Neuronal stem cell (in vitro differentiated cells): ENCODE data around the gene RHOU.

ENCODE experiments used
- DNase-seq: peaks from one replicate; pipeline ENCODE4 v3.0.0-alpha.2; 2013; ENCODE audit warnings: low spot score
- H2AFZ ChIP-seq: one replicate; pipeline ENCODE4 v1.6.1; 2013; ENCODE audit warnings: mild to moderate bottlenecking, low read length, inconsistent platforms
- H2AK5ac ChIP-seq: 2 replicates; pipeline ENCODE4 v1.6.1; 2013; ENCODE audit warnings: low read depth, mild to moderate bottlenecking, inconsistent platforms, low read length, moderate library complexity, mixed read lengths
- H2BK120ac ChIP-seq: 2 replicates; pipeline ENCODE4 v1.6.1; 2013; ENCODE audit warnings: low read depth, mild to moderate bottlenecking, inconsistent platforms, low read length, moderate library complexity, mixed read lengths
- H2BK12ac ChIP-seq: one replicate; pipeline ENCODE4 v1.6.1; 2013; ENCODE audit warnings: low read length, inconsistent platforms
- H2BK15ac ChIP-seq: 2 replicates; pipeline ENCODE4 v1.6.1; 2013; ENCODE audit warnings: mild to moderate bottlenecking, low read length, inconsistent platforms, mixed read lengths
- H2BK5ac ChIP-seq: one replicate; pipeline ENCODE4 v1.6.1; 2013; ENCODE audit warnings: inconsistent platforms, mild to moderate bottlenecking, low read length, moderate library complexity
- H3K14ac ChIP-seq: one replicate; pipeline ENCODE4 v1.6.1; 2013; ENCODE audit warnings: low read length, inconsistent platforms
- H3K18ac ChIP-seq: 2 replicates; pipeline ENCODE4 v1.6.1; 2013; ENCODE audit warnings: low read length, inconsistent platforms
- H3K23ac ChIP-seq: 2 replicates; pipeline ENCODE4 v1.6.1; 2013; ENCODE audit warnings: low read depth, mild to moderate bottlenecking, mixed read lengths, low read length, inconsistent platforms; ENCODE audit not compliant: poor library complexity
- H3K27ac ChIP-seq: replicated peaks from 3 replicates; pipeline ENCODE4 v1.5.1; 2013; ENCODE audit warnings: low read length, inconsistent platforms
- H3K27me3 ChIP-seq, 3 experiments: 2 replicates each; pipeline ENCODE4 v1.6.1; 2013; ENCODE audit warnings: low read length in 3 of 3, mild to moderate bottlenecking in 2 of 3, inconsistent platforms in 1 of 3, low read depth in 1 of 3, mixed read lengths in 1 of 3, moderate library complexity in 1 of 3; ENCODE audit not compliant: control insufficient read depth in 3 of 3, insufficient read depth in 3 of 3
- H3K36me3 ChIP-seq, 2 donors: replicated peaks in 1 of 2; 2 replicates each; pipeline ENCODE4 v1.6.1; 2013; ENCODE audit warnings: low read length in 2 of 2; ENCODE audit not compliant: control insufficient read depth in 2 of 2, insufficient read depth in 2 of 2
- H3K4ac ChIP-seq: 2 replicates; pipeline ENCODE4 v1.6.1; 2013; ENCODE audit warnings: inconsistent platforms, mild to moderate bottlenecking, low read length, moderate library complexity
- H3K4me1 ChIP-seq, 2 donors: 1 replicate in 1 of 2; 2 replicates in 1 of 2; pipeline ENCODE4 v1.6.1; 2013; ENCODE audit warnings: low read length in 2 of 2, low read depth in 1 of 2; ENCODE audit not compliant: control insufficient read depth in 2 of 2, insufficient read depth in 1 of 2
- H3K4me2 ChIP-seq: one replicate; pipeline ENCODE4 v1.6.1; 2013; ENCODE audit warnings: mild to moderate bottlenecking, low read length, inconsistent platforms; ENCODE audit not compliant: insufficient read depth, poor library complexity, severe bottlenecking
- H3K4me3 ChIP-seq, 2 donors: 2 replicates each; pipeline ENCODE4 v1.5.1; 2013; ENCODE audit warnings: low read length in 2 of 2, mild to moderate bottlenecking in 2 of 2, inconsistent platforms in 1 of 2, moderate library complexity in 1 of 2
- H3K79me1 ChIP-seq: one replicate; pipeline ENCODE4 v1.6.1; 2013; ENCODE audit warnings: low read depth, mild to moderate bottlenecking, inconsistent platforms, low read length, moderate library complexity
- H3K9ac ChIP-seq: one replicate; pipeline ENCODE4 v1.6.1; 2013; ENCODE audit warnings: mild to moderate bottlenecking, low read depth, low read length, inconsistent platforms; ENCODE audit not compliant: poor library complexity
- H3K9me3 ChIP-seq, 2 donors: replicated peaks in 1 of 2; 2 replicates each; pipeline versions ENCODE3 to v1.6.1; 2013; ENCODE audit warnings: low read length in 2 of 2, mild to moderate bottlenecking in 2 of 2, inconsistent platforms in 1 of 2, low read depth in 1 of 2, mixed read lengths in 1 of 2, moderate library complexity in 1 of 2; ENCODE audit not compliant: control insufficient read depth in 2 of 2, insufficient read depth in 1 of 2
- H4K8ac ChIP-seq: one replicate; pipeline ENCODE4 v1.6.1; 2013; ENCODE audit warnings: low read depth, mild to moderate bottlenecking, inconsistent platforms, low read length, moderate library complexity
- H4K91ac ChIP-seq: one replicate; pipeline ENCODE4 v1.6.1; 2013; ENCODE audit warnings: low read length, low read depth, mild to moderate bottlenecking, inconsistent platforms; ENCODE audit not compliant: poor library complexity
- WGBS, 2 donors: extraction: QIAGEN DNeasy Blood & Tissue Kit; methylation state at CpG; one replicate each; pipeline ENCODE4 v1.1.7; 2013; ENCODE audit warnings: missing lambda C conversion rate in 2 of 2, mixed read lengths in 1 of 2; ENCODE audit not compliant: insufficient read length in 2 of 2, insufficient replicate concordance in 1 of 2; ENCODE audit errors: extremely low coverage in 2 of 2; 5-methylcytosine and 5-hydroxymethylcytosine counted together

Gene RHOU

GRCh38 chr1:228745497-228745896 lies 10.2 kb downstream of the RHOU start:
- H3K18ac ChIP-seq = no peak overlapping the region
- H3K4ac ChIP-seq = no peak overlapping the region
- H3K27ac ChIP-seq = no peak overlapping the region
- H3K14ac ChIP-seq = no peak overlapping the region
- H2AFZ ChIP-seq = no peak overlapping the region
- no peaks in the 10 kb centered on the region for H3K9me3 ChIP-seq
- H3K79me1 ChIP-seq = peaks cover 2% of the 10 kb centered on the region
- no peak overlapping the region for H4K91ac ChIP-seq
- H2BK15ac ChIP-seq = no peak overlapping the region
- H3K4me2 ChIP-seq = no peak overlapping the region
- H2BK12ac ChIP-seq = no peak overlapping the region
- no peak overlapping the region for H3K23ac ChIP-seq
- DNase-seq = no peak
- no peak overlapping the region for H2AK5ac ChIP-seq
- H3K4me3 ChIP-seq = no peak overlapping the region
- H3K27me3 ChIP-seq = peaks cover 0 to 7% (median 0%) of the 10 kb centered on the region in 3 experiments
- no peak overlapping the region for H2BK5ac ChIP-seq
- no peak overlapping the region for H4K8ac ChIP-seq
- no peak overlapping the region for H3K9ac ChIP-seq
- peaks cover 10 to 18% of the 10 kb centered on the region in 2 donors for H3K36me3 ChIP-seq
- WGBS, 2 donors = no CpG with 5 or more reads among the region's 4 CpGs
- H2BK120ac ChIP-seq = no peak overlapping the region
- H3K4me1 ChIP-seq = peaks cover 0 to 3% of the 10 kb centered on the region in 2 donors

DNA sequence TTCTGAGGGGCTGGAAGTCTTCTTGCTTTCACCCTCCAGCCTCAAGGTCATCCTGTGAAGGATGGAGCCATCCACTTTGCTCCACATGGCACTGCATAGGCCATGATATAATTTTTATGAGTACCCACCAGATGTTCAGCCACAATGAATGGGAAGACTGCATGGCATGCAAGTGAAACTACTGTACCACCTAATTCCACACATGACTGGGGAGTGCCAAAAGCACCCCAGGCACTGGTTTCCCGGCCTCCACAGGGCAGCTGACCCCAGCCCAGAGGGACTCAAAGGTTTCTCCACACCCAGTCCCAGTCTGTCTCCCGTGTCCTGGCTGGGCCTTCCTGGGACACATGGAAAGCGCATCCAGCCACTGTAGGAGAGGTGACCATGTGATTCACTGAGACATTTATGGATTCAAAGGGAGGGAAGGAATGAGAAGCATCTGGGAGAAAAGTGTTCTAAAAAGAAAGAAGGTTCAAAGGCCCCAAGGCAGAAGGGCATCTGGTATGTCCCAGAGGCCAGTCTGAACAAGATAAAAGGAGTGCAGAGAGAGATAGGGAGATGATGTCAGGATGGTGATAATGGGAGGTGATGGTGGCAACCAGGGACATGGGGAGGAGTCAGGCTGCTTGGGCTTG lies 12.1 kb downstream of the RHOU start:
- H2AK5ac ChIP-seq = no peak overlapping the region
- no peak overlapping the region for H3K14ac ChIP-seq
- no peak overlapping the region for H2BK15ac ChIP-seq
- H3K4me3 ChIP-seq = no peak overlapping the region
- H2BK120ac ChIP-seq = no peak overlapping the region
- no peak for DNase-seq
- peaks cover 0 to 11% (median 0%) of the 10 kb centered on the region in 3 experiments for H3K27me3 ChIP-seq
- H4K8ac ChIP-seq = no peak overlapping the region
- no CpG with 5 or more reads among the region's 3 CpGs for WGBS, 2 donors
- no peak overlapping the region for H3K18ac ChIP-seq
- no peak overlapping the region for H2BK12ac ChIP-seq
- H4K91ac ChIP-seq = no peak overlapping the region
- no peak overlapping the region for H3K9ac ChIP-seq
- peaks cover 10 to 12% of the 10 kb centered on the region in 2 donors for H3K36me3 ChIP-seq
- H3K79me1 ChIP-seq = peaks cover 2% of the 10 kb centered on the region
- H3K4me2 ChIP-seq = no peak overlapping the region
- H3K9me3 ChIP-seq = no peaks in the 10 kb centered on the region
- H2BK5ac ChIP-seq = no peak overlapping the region
- no peak overlapping the region for H3K27ac ChIP-seq
- H3K4ac ChIP-seq = no peak overlapping the region
- no peak overlapping the region for H3K23ac ChIP-seq
- H3K4me1 ChIP-seq = no peaks in the 10 kb centered on the region
- H2AFZ ChIP-seq = no peak overlapping the region

GRCh38 chr1:228748029-228748428 lies 12.8 kb downstream of the RHOU start:
- WGBS, 2 donors = no CpG with 5 or more reads among the region's 2 CpGs
- Histone ChIP-seq H3K27ac (no peak overlapping the region), H2AK5ac (no peak overlapping the region)

GRCh38 chr1:228748431-228748830 lies 13.2 kb downstream of the RHOU start:
- no peak overlapping the region for H2BK5ac ChIP-seq
- H3K4ac ChIP-seq = no peak overlapping the region
- no peak overlapping the region for H2AK5ac ChIP-seq
- H3K4me1 ChIP-seq = no peaks in the 10 kb centered on the region
- DNase-seq = no peak
- no peak overlapping the region for H3K4me2 ChIP-seq
- H2BK120ac ChIP-seq = no peak overlapping the region
- no peak overlapping the region for H2BK12ac ChIP-seq
- H4K91ac ChIP-seq = no peak overlapping the region
- H3K14ac ChIP-seq = no peak overlapping the region
- no peak overlapping the region for H2AFZ ChIP-seq
- H3K9me3 ChIP-seq = no peaks in the 10 kb centered on the region
- no peak overlapping the region for H3K18ac ChIP-seq
- H3K9ac ChIP-seq = no peak overlapping the region
- H2BK15ac ChIP-seq = no peak overlapping the region
- peaks cover 0 to 11% (median 0%) of the 10 kb centered on the region in 3 experiments for H3K27me3 ChIP-seq
- no peak overlapping the region for H3K23ac ChIP-seq
- no peak overlapping the region for H3K27ac ChIP-seq
- H3K79me1 ChIP-seq = no peaks in the 10 kb centered on the region
- H4K8ac ChIP-seq = no peak overlapping the region
- H3K4me3 ChIP-seq = no peak overlapping the region
- WGBS, 2 donors = no CpG with 5 or more reads among the region's 3 CpGs
- peaks cover 7 to 10% of the 10 kb centered on the region in 2 donors for H3K36me3 ChIP-seq

More at GRCh38 chr1:228748029-228748428, 12.8 kb downstream of the RHOU start:
- Histone ChIP-seq H2AFZ (no peak overlapping the region), H3K36me3 (peaks cover 10% of the 10 kb centered on the region in 2 donors), H2BK12ac (no peak overlapping the region), H2BK15ac (no peak overlapping the region), H2BK120ac (no peak overlapping the region), H3K27me3 (peaks cover 0 to 11% (median 0%) of the 10 kb centered on the region in 3 experiments), H3K23ac (no peak overlapping the region), H3K18ac (no peak overlapping the region), H3K4me2 (no peak overlapping the region), H3K4ac (no peak overlapping the region), H3K9me3 (no peaks in the 10 kb centered on the region), H3K4me1 (no peaks in the 10 kb centered on the region), H3K4me3 (no peak overlapping the region), H4K91ac (no peak overlapping the region), H2BK5ac (no peak overlapping the region), H4K8ac (no peak overlapping the region), H3K9ac (no peak overlapping the region), H3K79me1 (peaks cover 2% of the 10 kb centered on the region), H3K14ac (no peak overlapping the region)
- DNase-seq = no peak
